ENCODE data around the gene PARS2.
A peak's percentile ranks its signal among the peaks of the same experiment; 100 is the strongest.

The PARS2 gene

GRCh38 chr1:54798769-54799641 is 34.7 kb upstream of the PARS2 start:
- no peak overlapping the region for H3K4me3 ChIP-seq (ENCODE audit: low read depth, low read length)
- peak; percentile 64 for DNase-seq (ENCODE audit: low read depth)
- TF ChIP-seq CTCF (conservative IDR thresholded peaks at IDR 0.05; ENCODE audit: low read depth, low read length), result no peak

GRCh38 chr1:54798206-54798605 is 33.9 kb upstream of the PARS2 start:
- H3K4me3 ChIP-seq (ENCODE audit: low read depth, low read length), result no peak overlapping the region
- no peak for TF ChIP-seq CTCF (conservative IDR thresholded peaks at IDR 0.05; ENCODE audit: low read depth, low read length)
- DNase-seq (ENCODE audit: low read depth), result no peak

- H3K4me3 ChIP-seq (ENCODE audit: low read depth, low read length), result no peak overlapping the region
- DNase-seq (ENCODE audit: low read depth), result no peak
- no peak for TF ChIP-seq CTCF (conservative IDR thresholded peaks at IDR 0.05; ENCODE audit: low read depth, low read length)
Observed at GRCh38 chr1:54796902-54797301, 32.6 kb upstream of the PARS2 start.

GRCh38 chr1:54795841-54796468 is 31.6 kb upstream of the PARS2 start:
- no peak for DNase-seq (ENCODE audit: low read depth)
- no peak for TF ChIP-seq CTCF (conservative IDR thresholded peaks at IDR 0.05; ENCODE audit: low read depth, low read length)

GRCh38 chr1:54795356-54795665 is 31.0 kb upstream of the PARS2 start:
- no peak for DNase-seq (ENCODE audit: low read depth)
- H3K4me3 ChIP-seq (ENCODE audit: low read depth, low read length), result no peak overlapping the region
- TF ChIP-seq CTCF (conservative IDR thresholded peaks at IDR 0.05; ENCODE audit: low read depth, low read length), result peak; percentile 8

More at GRCh38 chr1:54795841-54796468, 31.6 kb upstream of the PARS2 start:
- no peak overlapping the region for H3K4me3 ChIP-seq (ENCODE audit: low read depth, low read length)

GRCh38 chr1:54794451-54795355 is 30.4 kb upstream of the PARS2 start:
- DNase-seq (ENCODE audit: low read depth), result peak; percentile 46
- no peak overlapping the region for H3K4me3 ChIP-seq (ENCODE audit: low read depth, low read length)
- no peak for TF ChIP-seq CTCF (conservative IDR thresholded peaks at IDR 0.05; ENCODE audit: low read depth, low read length)

Measured in choroid plexus epithelial cell (primary cell).